ENCODE measurements around the gene HOXA7. TPM values are rescaled to one million over a fixed set of nuclear protein-coding genes. Genes with fewer than 3 reads are reported as not detected.

The HOXA7 gene
- total RNA-seq, 1 experiment from 2014 or later: 0.95 TPM

DNA sequence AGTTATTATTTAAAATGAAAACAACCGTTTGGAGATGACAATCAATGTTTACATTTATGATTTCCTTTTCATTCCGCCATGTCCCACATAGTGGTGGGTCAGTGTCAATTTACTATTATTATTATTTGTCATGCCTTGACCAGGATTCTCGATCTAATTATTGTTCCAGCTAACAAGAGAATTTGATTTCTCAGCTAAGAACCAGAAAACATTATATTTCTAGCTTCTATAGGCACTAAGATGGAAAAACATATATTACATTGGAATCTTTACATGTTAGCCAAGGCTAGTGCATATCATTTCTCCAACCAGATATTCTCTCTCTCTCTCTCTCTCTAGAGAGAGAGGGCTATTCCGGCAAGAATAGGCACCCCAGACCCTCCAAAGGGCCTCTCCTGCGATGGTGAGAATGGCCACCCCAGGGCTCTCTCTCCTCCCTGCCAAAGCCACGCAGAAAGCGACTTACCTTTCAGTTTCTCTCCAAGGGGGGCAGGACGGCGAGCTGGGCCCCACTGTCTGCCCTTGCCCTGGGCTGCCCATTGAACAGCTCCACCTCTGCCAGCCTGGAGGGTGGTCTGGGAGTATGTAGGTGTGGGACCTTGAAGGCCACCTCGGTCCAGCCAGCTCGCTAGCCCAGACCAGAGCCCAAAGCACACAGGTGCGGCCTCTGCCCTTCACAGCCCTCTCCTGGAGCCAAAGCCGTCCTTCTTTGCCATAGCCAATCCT is 6.5 kb downstream of the HOXA7 start:
- H3K9me3 ChIP-seq: no peaks in the 10 kb centered on the region
- DNase-seq: no peak
- peak overlapping the region; percentile 53 for H3K4me3 ChIP-seq
- no peaks in the 10 kb centered on the region for H3K27me3 ChIP-seq
- peaks cover 7% of the 10 kb centered on the region; the same call in 1 of the 2 replicates for H3K36me3 ChIP-seq

GRCh38 chr7:27148756-27149641 is 7.5 kb downstream of the HOXA7 start:
- DNase-seq: peak; percentile 41
- no peaks in the 10 kb centered on the region for H3K9me3 ChIP-seq
- H3K4me3 ChIP-seq: peak overlapping the region; percentile 53

DNA sequence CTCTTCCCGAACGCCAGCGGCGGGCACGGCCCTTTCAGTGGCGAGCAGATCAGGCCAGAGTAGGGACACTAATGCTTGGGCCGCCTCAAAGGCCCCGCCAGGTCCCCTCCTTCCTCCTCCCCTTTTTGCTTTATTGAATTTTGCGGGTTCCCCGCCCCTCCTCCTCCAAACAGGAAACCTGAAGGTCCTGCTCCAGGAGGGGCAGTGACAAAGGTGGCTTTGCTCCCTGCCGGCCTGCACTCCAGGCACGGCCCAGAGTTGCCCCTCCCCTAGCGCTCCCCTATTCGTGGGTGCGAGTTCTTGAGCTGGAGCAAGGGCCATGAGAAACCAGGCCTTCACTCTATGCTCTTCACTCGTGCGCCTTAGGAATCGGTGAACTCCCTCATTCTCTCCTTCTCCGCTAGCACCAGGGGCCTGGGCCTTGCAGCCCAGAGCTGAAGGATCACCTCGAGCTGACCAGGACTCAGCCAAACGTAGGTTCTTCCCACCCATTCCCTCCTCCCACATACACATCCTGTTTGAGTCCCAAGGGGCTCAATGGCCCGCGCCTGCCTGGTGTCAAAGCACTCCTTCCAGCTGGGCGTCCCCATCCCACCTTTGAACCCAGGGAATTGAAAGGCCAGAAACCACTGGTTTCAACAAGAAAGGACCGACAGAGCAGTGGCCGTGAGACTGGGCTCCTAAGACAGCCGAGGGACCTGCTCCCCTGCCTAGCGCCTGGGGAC is 8.3 kb downstream of the HOXA7 start:
- Histone ChIP-seq H3K4me3 (peak overlapping the region; percentile 53; the same call in 1 of the 2 replicates), H3K9me3 (no peaks in the 10 kb centered on the region), H3K36me3 (peaks cover 14% of the 10 kb centered on the region; the same call in 1 of the 2 replicates), H3K27me3 (no peaks in the 10 kb centered on the region)
- no peak for DNase-seq

More at GRCh38 chr7:27148756-27149641, 7.5 kb downstream of the HOXA7 start:
- H3K27me3 ChIP-seq: no peaks in the 10 kb centered on the region
- H3K36me3 ChIP-seq: peaks cover 14% of the 10 kb centered on the region; the same call in 1 of the 2 replicates

- peak within 1 kb of the TSS; percentile 53; the same call in 1 of the 2 replicates for H3K4me3 ChIP-seq
- H3K27me3 ChIP-seq: no peaks in the 10 kb centered on the region
- peaks cover 14% of the 10 kb centered on the region; the same call in 1 of the 2 replicates for H3K36me3 ChIP-seq
- DNase-seq: no peak
- no peaks in the 10 kb centered on the region for H3K9me3 ChIP-seq
These were observed 9.1 kb downstream of the HOXA7 start, which contains the start of gene HOXA6 for GRCh38 chr7:27147199-27148030. TSS of gene HOXA6 (minus strand) at chr7:27147774. CDS start at chr7:27147749, 25 bp downstream.

DNA sequence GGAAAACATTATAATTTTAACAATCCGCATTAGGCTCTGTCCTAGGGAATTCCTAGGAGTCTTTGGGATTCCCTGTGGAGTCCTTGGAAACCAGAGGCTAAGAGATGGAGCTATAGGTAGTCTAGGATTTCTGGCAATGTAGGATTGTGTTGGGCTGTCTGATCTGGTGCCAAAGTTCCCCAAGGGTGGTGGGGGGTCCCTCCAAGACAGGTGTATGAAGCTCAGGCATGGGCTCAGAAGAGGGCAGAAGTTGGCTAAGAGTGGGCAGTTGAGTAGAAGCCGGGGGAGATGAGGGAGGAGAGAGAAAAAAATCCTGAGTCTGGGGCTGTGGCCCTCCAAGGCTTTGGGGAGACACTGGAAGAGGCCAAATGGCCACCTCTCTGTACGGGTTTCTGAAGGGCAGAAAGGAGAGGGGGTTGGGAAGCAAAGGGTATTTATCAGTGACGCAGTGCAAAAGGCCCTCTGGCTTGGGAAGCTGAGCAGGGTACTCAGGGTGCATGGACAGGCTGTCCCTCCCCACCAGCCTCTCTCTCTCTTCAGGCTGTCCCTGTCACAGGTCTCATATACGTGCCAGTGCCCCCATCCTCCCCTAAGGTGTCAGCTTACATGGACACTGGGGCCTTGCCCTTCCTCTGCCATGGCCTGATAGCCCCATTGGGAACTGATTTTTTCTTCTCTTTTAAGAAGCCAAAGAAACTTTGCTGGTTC is 9.8 kb downstream of the HOXA7 start:
- H3K9me3 ChIP-seq: no peaks in the 10 kb centered on the region
- H3K27me3 ChIP-seq: no peaks in the 10 kb centered on the region
- peaks cover 18% of the 10 kb centered on the region for H3K36me3 ChIP-seq
- no peak overlapping the region for H3K4me3 ChIP-seq
- DNase-seq: no peak

- H3K4me3 ChIP-seq: no peak overlapping the region
- peaks cover 20% of the 10 kb centered on the region for H3K36me3 ChIP-seq
- H3K9me3 ChIP-seq: no peaks in the 10 kb centered on the region
- H3K27me3 ChIP-seq: no peaks in the 10 kb centered on the region
- no peak for DNase-seq
These were observed 10.5 kb downstream of the HOXA7 start for GRCh38 chr7:27145914-27146412.

GRCh38 chr7:27145165-27145913 is 11.1 kb downstream of the HOXA7 start:
- Histone ChIP-seq H3K27me3 (no peaks in the 10 kb centered on the region), H3K9me3 (no peaks in the 10 kb centered on the region), H3K36me3 (peaks cover 20% of the 10 kb centered on the region), H3K4me3 (no peak overlapping the region)
- DNase-seq: no peak

DNA sequence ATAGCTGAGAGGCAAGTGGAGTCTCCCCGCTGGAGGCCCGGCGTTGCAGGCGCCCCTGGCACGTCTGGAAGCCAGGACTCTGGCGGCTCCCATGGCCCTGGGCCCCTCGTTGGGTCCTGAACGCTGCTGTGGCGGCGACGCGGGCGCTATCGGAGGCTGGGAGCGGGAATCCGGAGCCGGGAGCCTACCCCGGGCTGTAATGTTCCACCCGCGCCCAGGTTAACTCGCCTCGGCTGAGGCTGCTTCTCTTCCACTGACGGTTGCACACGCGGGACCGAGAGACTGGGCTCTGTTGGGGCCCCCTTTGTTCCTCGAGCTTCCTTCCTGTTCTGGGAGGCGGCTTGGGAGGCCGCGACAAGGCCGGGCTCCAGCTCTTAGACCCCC is 11.7 kb downstream of the HOXA7 start:
- no peaks in the 10 kb centered on the region for H3K27me3 ChIP-seq
- no peaks in the 10 kb centered on the region for H3K9me3 ChIP-seq
- peaks cover 23% of the 10 kb centered on the region for H3K36me3 ChIP-seq
- no peak overlapping the region for H3K4me3 ChIP-seq
- no peak for DNase-seq

GRCh38 chr7:27143950-27144780 is 12.3 kb downstream of the HOXA7 start:
- no peak overlapping the region for H3K4me3 ChIP-seq
- H3K27me3 ChIP-seq: no peaks in the 10 kb centered on the region
- no peaks in the 10 kb centered on the region for H3K9me3 ChIP-seq
- DNase-seq: no peak
- peaks cover 23% of the 10 kb centered on the region for H3K36me3 ChIP-seq

DNA sequence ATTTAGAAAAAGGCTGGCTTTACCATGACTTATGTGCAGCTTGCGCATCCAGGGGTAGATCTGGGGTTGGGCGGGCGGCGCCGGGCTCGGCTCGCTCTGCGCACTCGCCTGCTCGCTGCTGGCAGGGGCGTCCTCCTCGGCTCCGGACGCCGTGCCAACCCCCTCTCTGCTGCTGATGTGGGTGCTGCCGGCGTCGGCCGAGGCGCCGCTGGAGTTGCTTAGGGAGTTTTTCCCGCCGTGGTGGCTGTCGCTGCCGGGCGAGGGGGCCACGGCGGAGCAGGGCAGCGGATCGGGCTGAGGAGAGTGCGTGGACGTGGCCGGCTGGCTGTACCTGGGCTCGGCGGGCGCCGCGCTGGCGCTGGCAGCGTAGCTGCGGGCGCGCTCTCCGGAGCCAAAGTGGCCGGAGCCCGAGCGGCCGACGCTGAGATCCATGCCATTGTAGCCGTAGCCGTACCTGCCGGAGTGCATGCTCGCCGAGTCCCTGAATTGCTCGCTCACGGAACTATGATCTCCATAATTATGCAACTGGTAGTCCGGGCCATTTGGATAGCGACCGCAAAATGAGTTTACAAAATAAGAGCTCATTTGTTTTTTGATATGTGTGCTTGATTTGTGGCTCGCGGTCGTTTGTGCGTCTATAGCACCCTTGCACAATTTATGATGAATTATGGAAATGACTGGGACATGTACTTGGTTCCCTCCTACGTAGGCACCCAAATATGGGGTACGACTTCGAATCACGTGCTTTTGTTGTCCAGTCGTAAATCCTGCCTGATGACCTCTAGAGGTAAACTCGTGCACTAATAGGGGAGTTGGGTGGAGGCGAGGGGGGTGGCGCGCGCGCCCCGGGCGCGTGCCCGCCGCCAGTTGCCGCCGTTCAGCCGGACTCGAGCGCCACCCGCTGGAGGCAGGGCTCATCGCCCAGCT is 13.2 kb downstream of the HOXA7 start, which contains the start of gene HOXA5:
Gene HOXA5 (minus strand): TSS at position 659 of the 927 bp plus-strand sequence. CDS start 74 bp downstream, at position 585.
- H3K9me3 ChIP-seq: no peaks in the 10 kb centered on the region
- no peaks in the 10 kb centered on the region for H3K27me3 ChIP-seq
- no peak within 1 kb of the TSS for H3K4me3 ChIP-seq
- H3K36me3 ChIP-seq: peaks cover 23% of the 10 kb centered on the region
- DNase-seq: no peak

DNA sequence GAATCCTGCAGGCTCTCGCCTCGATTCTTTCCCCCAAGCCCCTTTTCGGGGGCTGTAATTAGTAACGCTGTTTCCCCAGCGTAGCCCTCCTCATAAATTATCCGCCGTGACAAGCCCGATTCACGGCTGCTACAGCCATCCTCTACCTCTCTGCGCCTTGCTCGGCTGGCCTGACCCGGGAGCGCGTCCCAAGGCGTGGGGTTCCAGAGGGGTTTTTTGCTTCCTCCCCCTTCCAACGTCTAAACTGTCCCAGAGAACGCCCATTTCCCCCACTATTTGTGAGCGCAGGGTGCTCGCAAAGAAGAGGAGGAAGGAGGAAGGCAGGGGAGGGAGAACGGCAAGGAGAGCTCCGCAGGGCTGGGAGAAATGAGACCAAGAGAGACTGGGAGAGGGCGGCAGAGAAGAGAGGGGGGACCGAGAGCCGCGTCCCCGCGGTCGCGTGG is 13.9 kb downstream of the HOXA7 start:
- DNase-seq: no peak
- Histone ChIP-seq H3K27me3 (no peaks in the 10 kb centered on the region), H3K4me3 (no peak overlapping the region), H3K9me3 (no peaks in the 10 kb centered on the region), H3K36me3 (peaks cover 23% of the 10 kb centered on the region)

- Histone ChIP-seq H3K4me3 (no peak overlapping the region), H3K27me3 (no peaks in the 10 kb centered on the region), H3K9me3 (no peaks in the 10 kb centered on the region), H3K36me3 (peaks cover 23% of the 10 kb centered on the region)
- DNase-seq: no peak
These were observed 14.4 kb downstream of the HOXA7 start for GRCh38 chr7:27141923-27142579.
